GM13977 (cell line): Measurements from ENCODE around the gene REV3L.
"Not testable (repeated sequence)": the region's sequence is repeated elsewhere in the genome, so short reads cannot be mapped to it uniquely, and the experiment has no call there.

Experiments used
- DNase-seq: peaks from one replicate; pipeline ENCODE4 v3.0.0; 2012; ENCODE audit warnings: low spot score
- CTCF ChIP-seq: IDR thresholded peaks from 2 replicates; pipeline ENCODE4 v1.5.1; 2012; ENCODE audit warnings: mild to moderate bottlenecking, control low read depth; ENCODE audit not compliant: insufficient read depth; ENCODE audit errors: extremely low read depth, missing control alignments
- in situ Hi-C: fragments of 300-500 bp; cut with MboI; formaldehyde crosslinking; loops from one replicate; pipeline ENCODE4 v1.12.0; 2022; ENCODE audit warnings: low sequenced_read_pairs, low pct_unique_long_range_greater_than_20kb, mixed read lengths, inconsistent platforms; ENCODE audit not compliant: unreplicated experiment

REV3L gene

DNA sequence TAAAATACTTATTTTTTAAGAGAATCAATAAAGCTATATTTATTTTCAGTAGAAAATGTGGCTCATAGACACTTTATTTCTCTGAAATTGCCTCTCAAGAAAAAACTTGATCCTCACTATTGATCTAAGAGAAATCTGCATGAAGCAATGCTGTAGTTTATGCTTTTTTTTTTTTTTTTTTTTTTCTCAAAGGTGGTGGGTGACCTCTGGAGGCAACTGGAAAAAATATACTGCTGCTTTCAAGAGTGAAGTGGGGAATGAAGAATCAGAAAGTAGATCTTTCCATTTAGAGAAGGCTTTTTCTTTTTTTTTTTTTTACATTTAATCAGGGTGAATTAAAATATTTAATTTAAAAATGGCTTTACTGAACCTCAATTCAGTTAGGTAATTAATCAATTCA lies 226.4 kb downstream of the REV3L start:
- in situ Hi-C loops, result loop anchor here (10.0 kb wide), 1 partner anchor 388 kb away; no protein-coding TSS in a partner anchor
- no peak for TF ChIP-seq CTCF
- no peak for DNase-seq

DNA sequence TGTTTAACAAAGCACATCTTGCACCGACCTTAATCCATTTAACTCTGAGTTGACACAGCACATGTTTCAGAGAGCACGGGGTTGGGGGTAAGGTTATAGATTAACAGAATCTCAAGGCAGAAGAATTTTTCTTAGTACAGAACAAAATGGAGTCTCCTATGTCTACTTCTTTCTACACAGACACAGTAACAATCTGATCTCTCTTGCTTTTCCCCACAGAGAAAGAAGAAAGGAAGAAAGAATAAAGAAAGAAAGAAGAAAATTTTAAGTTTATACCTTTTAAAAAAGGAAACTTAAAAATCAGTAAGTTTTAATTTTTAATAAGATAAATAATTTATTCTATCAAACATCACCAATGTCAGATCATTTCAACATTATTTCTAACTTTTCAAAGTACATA lies 227.2 kb downstream of the REV3L start:
- in situ Hi-C loops, result loop anchor here (10.0 kb wide), 1 partner anchor 389 kb away; no protein-coding TSS in a partner anchor
- not testable (repeated sequence) for DNase-seq

DNA sequence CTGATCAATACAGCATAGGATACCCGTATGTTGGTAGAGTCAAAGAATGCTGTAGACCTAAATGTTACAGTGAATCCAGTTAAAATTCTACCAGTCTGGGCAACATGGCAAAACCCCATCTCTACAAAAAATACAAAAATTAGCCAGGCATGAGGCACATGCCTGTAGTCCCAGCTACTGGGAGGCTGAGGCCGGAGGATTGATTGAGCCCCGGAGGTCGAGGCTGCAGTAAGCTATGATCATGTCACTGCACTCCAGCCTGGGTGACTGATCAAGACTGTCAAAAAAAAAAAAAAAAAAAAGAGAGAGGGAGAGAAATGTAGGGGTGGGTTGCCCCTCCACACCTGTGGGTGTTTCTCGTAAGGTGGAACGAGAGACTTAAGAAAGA lies 228.2 kb downstream of the REV3L start:
- DNase-seq, result no peak
- in situ Hi-C loops, result loop anchor here (10.0 kb wide), 1 partner anchor 390 kb away; no protein-coding TSS in a partner anchor
- no peak for TF ChIP-seq CTCF

- in situ Hi-C loops, result loop anchor here (10.0 kb wide), 1 partner anchor 391 kb away; no protein-coding TSS in a partner anchor
- no peak for DNase-seq
- no peak for TF ChIP-seq CTCF
Measured at GRCh38 chr6:111254004-111254778, 228.8 kb downstream of the REV3L start.

DNA sequence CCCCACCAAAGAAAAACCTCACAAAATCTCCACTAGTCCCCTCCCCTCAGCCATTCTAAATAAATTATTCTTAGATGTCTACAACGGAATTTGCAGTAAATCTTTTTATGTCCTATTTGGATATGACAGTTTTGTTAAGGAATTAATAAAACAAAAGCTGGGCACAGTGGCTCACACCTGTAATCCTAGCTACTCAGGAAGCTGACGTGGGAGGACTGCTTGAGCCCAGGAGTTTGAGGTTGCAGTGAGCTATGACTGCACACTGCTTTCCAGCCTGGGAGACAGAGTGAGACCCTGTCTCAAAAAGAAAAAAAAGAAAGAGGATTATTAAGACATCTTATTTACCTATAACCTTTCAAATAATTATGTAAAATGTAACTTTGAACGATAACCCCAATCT lies 230.3 kb downstream of the REV3L start:
- DNase-seq, result no peak
- no peak for TF ChIP-seq CTCF
- in situ Hi-C loops, result loop anchor here (10.0 kb wide), 1 partner anchor 392 kb away; no protein-coding TSS in a partner anchor

DNA sequence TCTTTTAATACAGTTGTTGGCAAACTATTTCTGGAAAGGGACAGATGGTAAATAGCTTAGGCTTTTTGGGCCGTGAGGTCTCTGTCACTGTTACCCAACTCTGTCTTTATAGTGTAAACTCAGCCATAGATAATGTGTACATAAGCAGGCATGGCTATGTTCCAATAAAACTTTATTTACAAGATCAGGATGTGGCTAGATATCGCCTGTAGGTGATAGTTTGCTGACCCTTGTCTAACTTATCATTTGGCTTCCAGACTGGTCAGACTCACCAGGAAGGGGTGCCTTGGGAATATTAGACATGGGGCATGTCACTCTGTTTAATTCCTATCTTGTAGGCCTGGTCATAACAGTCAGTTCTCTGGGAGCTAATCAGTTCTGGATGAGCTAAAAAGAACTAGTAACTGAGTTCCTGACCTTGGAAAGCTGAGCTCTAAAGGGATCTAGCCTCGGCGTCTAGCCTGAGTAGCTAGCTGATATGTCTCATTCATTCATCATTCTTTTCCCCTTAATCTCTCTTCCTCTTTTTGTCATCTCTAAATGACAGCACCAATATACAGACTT lies 232.1 kb downstream of the REV3L start:
- in situ Hi-C loops, result loop anchor here (10.0 kb wide), 1 partner anchor 394 kb away; no protein-coding TSS in a partner anchor
- TF ChIP-seq CTCF, result no peak
- no peak for DNase-seq
